ENCODE measurements around the gene SLC6A17. TPM values are rescaled to one million over a fixed set of nuclear protein-coding genes. Genes with fewer than 3 reads are reported as not detected.

Gene SLC6A17
- total RNA-seq, 4 donors from 2014 or later = 0.06 to 0.19 (median 0.12) TPM; not detected in 1

- ATAC-seq (ENCODE audit: low FRiP score) = no peak
Observed at GRCh38 chr1:110112656-110113055, 37.6 kb upstream of the SLC6A17 start.

GRCh38 chr1:110113551-110113950, 36.7 kb upstream of the SLC6A17 start:
- ATAC-seq (ENCODE audit: low FRiP score) (no peak), DNase-seq (ENCODE audit: low spot score) (no peak)
- TF ChIP-seq CTCF (IDR thresholded peaks at IDR 0.05) = no peak

More at GRCh38 chr1:110112656-110113055, 37.6 kb upstream of the SLC6A17 start:
- no peak for TF ChIP-seq CTCF (IDR thresholded peaks at IDR 0.05)
- no peak for DNase-seq (ENCODE audit: low spot score)

GRCh38 chr1:110114173-110114572, 36.1 kb upstream of the SLC6A17 start:
- no peak for DNase-seq (ENCODE audit: low spot score)
- no peak for TF ChIP-seq CTCF (IDR thresholded peaks at IDR 0.05)
- ATAC-seq (ENCODE audit: low FRiP score) = no peak

GRCh38 chr1:110114784-110115183, 35.5 kb upstream of the SLC6A17 start:
- DNase-seq (ENCODE audit: low spot score) (no peak), ATAC-seq (ENCODE audit: low FRiP score) (no peak)
- TF ChIP-seq CTCF (IDR thresholded peaks at IDR 0.05) = no peak

- no peak for TF ChIP-seq CTCF (IDR thresholded peaks at IDR 0.05)
- DNase-seq (ENCODE audit: low spot score) (no peak), ATAC-seq (ENCODE audit: low FRiP score) (no peak)
Observed at GRCh38 chr1:110118636-110119396, 31.5 kb upstream of the SLC6A17 start.

- ATAC-seq (ENCODE audit: low FRiP score) (no peak), DNase-seq (ENCODE audit: low spot score) (no peak)
- TF ChIP-seq CTCF (IDR thresholded peaks at IDR 0.05) = no peak
Observed at GRCh38 chr1:110119843-110120242, 30.5 kb upstream of the SLC6A17 start.

- TF ChIP-seq CTCF (IDR thresholded peaks at IDR 0.05) = no peak
- DNase-seq (ENCODE audit: low spot score) = no peak
- no peak for ATAC-seq (ENCODE audit: low FRiP score)
Observed at GRCh38 chr1:110120960-110121561, 29.2 kb upstream of the SLC6A17 start.
